GM19239 (cell line): ENCODE data around the gene ALG3.
A peak's percentile ranks its signal among the peaks of the same experiment; 100 is the strongest.

Experiments
- DNase-seq: peaks from one replicate; pipeline ENCODE4 v3.0.0; 2011; ENCODE audit warnings: low spot score; ENCODE audit not compliant: insufficient read length
- FAIRE-seq: peaks from 2 replicates; lab custom pipeline; 2011; peaks lifted over from hg19 to GRCh38; lab: Jason Lieb, UNC

ALG3 gene

DNA sequence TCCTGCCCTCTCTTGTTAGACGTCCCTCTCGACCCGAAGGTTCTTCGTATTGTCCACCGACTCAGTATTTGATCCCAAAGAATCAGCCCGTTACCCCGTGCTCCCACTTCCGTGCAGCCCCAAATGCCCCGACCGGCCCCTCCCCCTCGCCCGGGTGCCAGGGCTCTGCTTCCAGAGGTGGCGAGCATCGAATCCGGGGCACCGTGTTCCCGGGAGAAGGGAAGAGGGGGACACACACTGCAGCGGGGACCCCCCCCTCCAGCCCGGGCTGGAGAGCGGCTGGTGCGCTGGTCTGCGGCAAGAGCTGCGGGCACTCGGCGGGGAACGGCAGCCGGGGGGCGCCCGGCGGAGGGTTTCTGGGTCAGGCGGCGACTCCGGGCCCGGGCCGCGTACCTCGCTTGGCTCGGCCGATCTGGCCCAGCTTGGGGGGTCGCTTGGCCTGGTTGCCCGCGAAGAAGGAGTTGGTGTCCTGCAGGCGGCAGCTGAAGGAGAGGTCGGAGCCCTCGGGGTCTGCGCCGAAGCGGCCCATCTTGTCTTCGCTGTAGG is 12.0 kb upstream of the ALG3 start:
- no peak for DNase-seq
- no peak for FAIRE-seq

GRCh38 chr3:184259878-184260723 is 11.3 kb upstream of the ALG3 start:
- no peak for FAIRE-seq

DNA sequence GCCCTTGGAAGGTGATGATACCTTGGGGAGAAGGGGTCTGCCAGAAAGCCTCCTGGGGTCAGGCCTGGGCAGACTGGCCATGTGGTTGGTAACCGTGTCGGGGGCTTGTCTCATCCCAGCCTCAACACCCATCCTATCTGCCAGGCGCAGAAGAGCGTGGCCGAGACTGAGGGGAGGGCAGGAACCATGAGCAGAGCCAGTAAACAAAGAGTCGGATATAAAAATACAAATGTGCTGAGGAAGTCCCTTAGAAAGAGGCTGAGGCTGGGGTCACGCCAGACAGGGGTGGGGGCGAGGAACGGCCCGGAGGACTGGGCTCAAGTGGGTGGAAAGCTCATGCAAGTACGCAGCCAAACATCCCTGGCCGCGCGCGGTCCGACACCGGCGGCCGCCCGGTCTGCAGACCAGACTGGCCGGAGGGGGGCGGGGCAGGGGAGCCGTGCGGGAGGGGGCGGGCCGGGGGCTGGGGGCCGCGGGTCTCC is 10.7 kb upstream of the ALG3 start:
- DNase-seq (no peak), FAIRE-seq (no peak)

More at GRCh38 chr3:184259878-184260723, 11.3 kb upstream of the ALG3 start:
- DNase-seq = peak; percentile 64

- DNase-seq = no peak
- no peak for FAIRE-seq
These were observed 10.2 kb upstream of the ALG3 start for GRCh38 chr3:184258926-184259325.

GRCh38 chr3:184257083-184257915 is 8.5 kb upstream of the ALG3 start:
- no peak for DNase-seq
- FAIRE-seq = no peak

GRCh38 chr3:184255291-184256039 is 6.7 kb upstream of the ALG3 start:
- no peak for FAIRE-seq

DNA sequence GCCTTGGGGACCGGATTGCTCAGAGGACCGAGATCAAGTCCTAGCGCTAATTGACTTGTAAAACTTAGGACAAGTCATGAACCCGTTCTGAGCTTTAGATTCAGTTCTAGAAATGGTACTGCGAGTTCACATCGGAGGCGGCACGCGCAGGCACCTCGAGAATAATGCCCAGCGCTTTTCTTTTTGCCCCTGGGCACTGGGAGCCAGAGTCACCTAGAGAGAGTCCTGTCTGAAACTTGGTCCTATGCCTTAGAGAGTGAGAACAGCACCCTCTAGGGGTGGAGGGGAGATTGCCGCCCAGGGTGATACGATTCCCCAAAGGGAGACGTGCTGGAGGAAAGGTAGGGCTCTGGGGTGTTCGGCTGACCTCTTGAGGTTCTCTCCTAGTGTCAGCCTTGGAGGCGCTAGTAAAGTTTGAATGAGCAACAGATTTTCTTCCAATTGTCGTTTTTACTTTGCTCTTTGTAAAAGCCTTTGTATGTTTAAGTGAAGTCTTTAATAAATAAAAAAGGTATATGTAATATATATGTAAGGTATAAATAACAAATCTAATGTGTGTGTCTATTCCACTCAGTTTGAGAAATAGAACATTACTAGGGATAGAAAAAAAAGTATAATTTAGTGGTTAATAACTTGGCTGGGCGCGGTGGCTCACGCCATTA is 1.5 kb upstream of the ALG3 start:
- peak; percentile 84 for FAIRE-seq
- DNase-seq = peak; percentile 90

More at GRCh38 chr3:184255291-184256039, 6.7 kb upstream of the ALG3 start:
- no peak for DNase-seq

- FAIRE-seq (peak; percentile 88), DNase-seq (peak; percentile 92)
These were observed 827 bp upstream of the ALG3 start, which contains the start of gene EEF1AKMT4 for GRCh38 chr3:184249412-184250166. TSS of gene EEF1AKMT4 (plus strand) at chr3:184249672. CDS start at chr3:184249695, 23 bp downstream.

- FAIRE-seq = no peak
- DNase-seq = no peak
These were observed 6.5 kb downstream of the ALG3 start for GRCh38 chr3:184242297-184242685.

DNA sequence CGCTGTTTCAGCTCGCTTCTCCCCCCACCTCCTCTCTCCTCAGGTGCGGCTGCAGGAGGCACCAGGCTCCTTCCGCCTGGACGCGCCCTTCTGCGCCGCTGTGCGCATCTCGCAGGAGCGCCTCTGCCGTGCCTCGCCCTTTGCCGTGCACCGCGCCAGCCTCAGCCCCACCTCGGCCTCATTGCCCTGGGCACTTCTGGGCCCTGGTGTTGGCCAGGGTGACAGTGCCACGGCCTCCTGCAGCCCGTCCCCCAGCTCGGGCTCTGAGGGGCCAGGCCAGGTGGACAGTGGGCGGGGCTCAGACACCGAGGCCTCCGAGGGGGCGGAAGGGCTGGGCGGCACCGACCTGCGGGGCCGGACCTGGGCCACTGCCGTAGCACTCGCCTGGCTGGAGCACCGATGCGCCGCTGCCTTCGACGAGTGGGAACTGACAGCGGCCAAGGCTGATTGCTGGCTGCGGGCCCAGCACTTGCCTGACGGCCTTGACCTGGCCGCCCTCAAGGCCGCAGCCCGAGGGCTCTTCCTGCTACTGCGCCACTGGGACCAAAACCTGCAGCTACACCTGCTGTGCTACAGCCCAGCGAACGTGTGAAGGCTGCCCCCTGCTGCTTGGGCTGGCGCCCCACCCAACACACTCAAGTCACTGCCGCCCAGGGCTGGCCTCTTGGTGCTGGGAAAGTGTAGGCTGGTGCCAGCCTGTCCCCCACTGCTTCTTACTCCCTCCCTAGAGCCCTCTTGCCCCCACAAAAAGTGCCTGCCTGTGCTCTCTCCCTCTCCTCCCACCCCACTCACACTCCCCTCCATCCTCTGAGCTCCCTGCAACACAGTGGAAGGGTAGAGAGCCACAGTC is 7.1 kb downstream of the ALG3 start:
- no peak for DNase-seq

GRCh38 chr3:184241141-184241446 is 7.7 kb downstream of the ALG3 start:
- no peak for FAIRE-seq
- DNase-seq = no peak

More for the DNA sequence above, 7.1 kb downstream of the ALG3 start:
- FAIRE-seq = no peak

DNA sequence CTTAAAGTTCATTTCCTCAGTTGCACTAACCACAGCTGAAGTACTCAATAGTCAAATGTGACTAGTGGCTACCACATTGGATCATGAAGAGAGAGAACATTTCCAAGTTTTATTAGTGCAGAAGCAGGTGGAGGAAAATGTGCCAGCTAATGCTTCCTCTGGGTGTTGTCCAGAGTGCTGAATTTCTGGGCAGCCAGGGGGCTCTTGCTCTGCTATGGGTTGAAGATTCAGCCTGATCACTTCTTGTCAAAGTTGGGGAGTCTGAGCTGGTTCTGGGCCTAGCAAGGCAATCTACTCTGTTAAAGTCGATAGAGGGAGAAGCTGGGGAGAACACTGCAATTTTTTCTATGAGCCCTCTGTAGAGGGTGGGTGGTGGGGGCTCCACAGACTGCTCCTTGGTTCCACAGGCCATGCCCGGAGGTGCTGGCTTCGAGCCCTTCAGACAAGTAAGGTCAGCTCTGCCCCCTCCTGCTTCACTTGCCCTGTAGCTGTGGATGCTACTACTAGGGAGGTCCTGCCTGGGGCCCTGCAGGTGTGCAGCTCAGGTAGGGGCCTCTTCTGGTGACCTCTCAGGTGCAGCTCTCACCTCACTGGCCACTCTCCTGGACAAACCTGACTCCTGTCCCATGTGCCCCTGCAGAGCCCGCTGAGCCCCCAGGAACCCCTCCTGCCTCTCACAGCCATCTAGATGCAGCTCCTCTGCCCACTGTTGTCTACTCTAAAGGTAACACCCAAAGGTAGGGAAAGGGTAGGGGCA is 8.2 kb downstream of the ALG3 start:
- DNase-seq (no peak), FAIRE-seq (no peak)

GRCh38 chr3:184239708-184240107 is 9.1 kb downstream of the ALG3 start:
- FAIRE-seq = no peak
- no peak for DNase-seq

DNA sequence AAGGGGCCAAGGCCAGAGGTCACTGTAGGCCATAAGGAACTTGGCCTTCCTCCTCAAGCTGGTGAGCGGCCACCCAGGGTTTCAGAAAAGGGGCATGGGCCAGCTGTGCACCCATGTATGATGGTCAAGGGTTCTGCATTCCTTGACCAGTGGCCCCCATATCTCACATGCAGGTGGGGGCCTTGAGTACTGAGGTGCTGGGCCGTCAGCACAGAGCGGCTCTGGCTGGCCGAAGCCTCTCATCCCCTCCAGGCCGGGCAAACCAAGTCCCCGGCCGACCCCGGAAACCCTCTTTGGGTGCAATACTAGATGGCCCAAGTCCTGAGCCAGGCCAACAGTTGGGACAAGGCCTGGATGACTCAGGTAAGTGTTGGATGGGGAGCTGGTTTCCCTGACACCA is 9.5 kb downstream of the ALG3 start:
- no peak for FAIRE-seq
- DNase-seq = no peak

- no peak for FAIRE-seq
- no peak for DNase-seq
These were observed 10.4 kb downstream of the ALG3 start for GRCh38 chr3:184238246-184238818.

GRCh38 chr3:184237807-184238206 is 11.0 kb downstream of the ALG3 start:
- no peak for DNase-seq
- no peak for FAIRE-seq

- DNase-seq (no peak), FAIRE-seq (no peak)
These were observed 11.6 kb downstream of the ALG3 start for GRCh38 chr3:184237211-184237610.
